ENCODE measurements around the gene SRP54. TPM values are rescaled to one million over a fixed set of nuclear protein-coding genes. Genes with fewer than 3 reads are reported as not detected.

The SRP54 gene
- total and polyA plus RNA-seq, 2 of the 13 experiments (the other 11 are each of a cell fraction or from before 2014, with no cell fraction given), result 42.2 to 207 TPM

DNA sequence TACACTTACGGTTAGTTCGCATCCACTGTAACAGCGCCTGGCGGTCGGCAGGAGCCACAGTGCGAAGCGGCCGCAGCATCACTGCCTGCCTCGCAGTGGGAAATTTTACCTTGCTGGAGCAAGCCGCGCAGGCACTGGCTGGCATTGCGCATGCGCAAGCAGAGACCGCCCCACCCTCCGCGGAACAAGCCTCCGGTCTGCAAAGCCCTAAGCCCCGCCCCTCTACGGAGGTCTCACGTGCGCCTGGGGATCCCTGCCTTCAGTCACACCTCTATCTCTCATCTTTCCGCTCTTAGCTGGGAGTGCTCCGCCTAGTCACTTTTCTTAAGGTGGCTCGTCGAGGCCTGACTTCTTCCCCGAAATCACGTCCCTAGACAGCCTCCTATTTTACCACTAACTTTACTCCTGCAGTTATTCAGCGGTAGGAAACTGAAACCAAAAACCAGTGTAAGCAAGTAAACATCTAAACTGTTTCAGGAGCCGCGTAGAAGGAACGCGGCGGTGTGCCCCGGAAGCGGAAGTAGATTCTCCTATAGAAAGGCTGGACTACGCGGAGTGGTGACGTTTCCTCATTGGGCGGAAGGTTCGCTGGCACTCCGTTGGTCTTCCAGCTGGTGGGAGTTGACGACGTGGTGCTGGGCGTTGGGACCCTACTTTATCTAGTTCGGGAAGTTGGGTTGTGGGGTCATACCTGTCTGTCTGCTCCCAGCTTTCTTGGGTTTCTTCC is at the start of gene SRP54 (continued):
- TF ChIP-seq, protein P1, sequence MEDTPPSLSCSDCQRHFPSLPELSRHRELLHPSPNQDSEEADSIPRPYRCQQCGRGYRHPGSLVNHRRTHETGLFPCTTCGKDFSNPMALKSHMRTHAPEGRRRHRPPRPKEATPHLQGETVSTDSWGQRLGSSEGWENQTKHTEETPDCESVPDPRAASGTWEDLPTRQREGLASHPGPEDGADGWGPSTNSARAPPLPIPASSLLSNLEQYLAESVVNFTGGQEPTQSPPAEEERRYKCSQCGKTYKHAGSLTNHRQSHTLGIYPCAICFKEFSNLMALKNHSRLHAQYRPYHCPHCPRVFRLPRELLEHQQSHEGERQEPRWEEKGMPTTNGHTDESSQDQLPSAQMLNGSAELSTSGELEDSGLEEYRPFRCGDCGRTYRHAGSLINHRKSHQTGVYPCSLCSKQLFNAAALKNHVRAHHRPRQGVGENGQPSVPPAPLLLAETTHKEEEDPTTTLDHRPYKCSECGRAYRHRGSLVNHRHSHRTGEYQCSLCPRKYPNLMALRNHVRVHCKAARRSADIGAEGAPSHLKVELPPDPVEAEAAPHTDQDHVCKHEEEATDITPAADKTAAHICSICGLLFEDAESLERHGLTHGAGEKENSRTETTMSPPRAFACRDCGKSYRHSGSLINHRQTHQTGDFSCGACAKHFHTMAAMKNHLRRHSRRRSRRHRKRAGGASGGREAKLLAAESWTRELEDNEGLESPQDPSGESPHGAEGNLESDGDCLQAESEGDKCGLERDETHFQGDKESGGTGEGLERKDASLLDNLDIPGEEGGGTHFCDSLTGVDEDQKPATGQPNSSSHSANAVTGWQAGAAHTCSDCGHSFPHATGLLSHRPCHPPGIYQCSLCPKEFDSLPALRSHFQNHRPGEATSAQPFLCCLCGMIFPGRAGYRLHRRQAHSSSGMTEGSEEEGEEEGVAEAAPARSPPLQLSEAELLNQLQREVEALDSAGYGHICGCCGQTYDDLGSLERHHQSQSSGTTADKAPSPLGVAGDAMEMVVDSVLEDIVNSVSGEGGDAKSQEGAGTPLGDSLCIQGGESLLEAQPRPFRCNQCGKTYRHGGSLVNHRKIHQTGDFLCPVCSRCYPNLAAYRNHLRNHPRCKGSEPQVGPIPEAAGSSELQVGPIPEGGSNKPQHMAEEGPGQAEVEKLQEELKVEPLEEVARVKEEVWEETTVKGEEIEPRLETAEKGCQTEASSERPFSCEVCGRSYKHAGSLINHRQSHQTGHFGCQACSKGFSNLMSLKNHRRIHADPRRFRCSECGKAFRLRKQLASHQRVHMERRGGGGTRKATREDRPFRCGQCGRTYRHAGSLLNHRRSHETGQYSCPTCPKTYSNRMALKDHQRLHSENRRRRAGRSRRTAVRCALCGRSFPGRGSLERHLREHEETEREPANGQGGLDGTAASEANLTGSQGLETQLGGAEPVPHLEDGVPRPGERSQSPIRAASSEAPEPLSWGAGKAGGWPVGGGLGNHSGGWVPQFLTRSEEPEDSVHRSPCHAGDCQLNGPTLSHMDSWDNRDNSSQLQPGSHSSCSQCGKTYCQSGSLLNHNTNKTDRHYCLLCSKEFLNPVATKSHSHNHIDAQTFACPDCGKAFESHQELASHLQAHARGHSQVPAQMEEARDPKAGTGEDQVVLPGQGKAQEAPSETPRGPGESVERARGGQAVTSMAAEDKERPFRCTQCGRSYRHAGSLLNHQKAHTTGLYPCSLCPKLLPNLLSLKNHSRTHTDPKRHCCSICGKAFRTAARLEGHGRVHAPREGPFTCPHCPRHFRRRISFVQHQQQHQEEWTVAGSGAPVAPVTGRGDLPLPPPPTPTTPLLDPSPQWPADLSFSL (CRISPR knock-in tag; IDR thresholded peaks at IDR 0.05), result peak; percentile 96
- TF ChIP-seq WIZ (CRISPR knock-in tag; IDR thresholded peaks at IDR 0.05) (peak; percentile 95), ZNF720 (CRISPR knock-in tag; IDR thresholded peaks at IDR 0.05) (peak; percentile 70; the same call in 1 of the 2 replicates), BCL6 (CRISPR knock-in tag; IDR thresholded peaks at IDR 0.05) (peak; percentile 66), CBX5 (CRISPR knock-in tag; IDR thresholded peaks at IDR 0.05; ENCODE audit: borderline replicate concordance) (peak; percentile 99), ZNF850 (CRISPR knock-in tag; conservative IDR thresholded peaks at IDR 0.05) (0 out of 2 replicates have a peak, but pooled peaks have one; percentile 69), PAF1 (CRISPR knock-in tag; IDR thresholded peaks at IDR 0.05) (no peak; the same call in 1 of the 2 replicates)
- TF ChIP-seq, protein P2, sequence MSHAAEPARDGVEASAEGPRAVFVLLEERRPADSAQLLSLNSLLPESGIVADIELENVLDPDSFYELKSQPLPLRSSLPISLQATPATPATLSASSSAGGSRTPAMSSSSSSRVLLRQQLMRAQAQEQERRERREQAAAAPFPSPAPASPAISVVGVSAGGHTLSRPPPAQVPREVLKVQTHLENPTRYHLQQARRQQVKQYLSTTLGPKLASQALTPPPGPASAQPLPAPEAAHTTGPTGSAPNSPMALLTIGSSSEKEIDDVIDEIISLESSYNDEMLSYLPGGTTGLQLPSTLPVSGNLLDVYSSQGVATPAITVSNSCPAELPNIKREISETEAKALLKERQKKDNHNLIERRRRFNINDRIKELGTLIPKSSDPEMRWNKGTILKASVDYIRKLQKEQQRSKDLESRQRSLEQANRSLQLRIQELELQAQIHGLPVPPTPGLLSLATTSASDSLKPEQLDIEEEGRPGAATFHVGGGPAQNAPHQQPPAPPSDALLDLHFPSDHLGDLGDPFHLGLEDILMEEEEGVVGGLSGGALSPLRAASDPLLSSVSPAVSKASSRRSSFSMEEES (CRISPR knock-in tag; IDR thresholded peaks at IDR 0.05), result peak; percentile 92
- TF ChIP-seq, protein P3, sequence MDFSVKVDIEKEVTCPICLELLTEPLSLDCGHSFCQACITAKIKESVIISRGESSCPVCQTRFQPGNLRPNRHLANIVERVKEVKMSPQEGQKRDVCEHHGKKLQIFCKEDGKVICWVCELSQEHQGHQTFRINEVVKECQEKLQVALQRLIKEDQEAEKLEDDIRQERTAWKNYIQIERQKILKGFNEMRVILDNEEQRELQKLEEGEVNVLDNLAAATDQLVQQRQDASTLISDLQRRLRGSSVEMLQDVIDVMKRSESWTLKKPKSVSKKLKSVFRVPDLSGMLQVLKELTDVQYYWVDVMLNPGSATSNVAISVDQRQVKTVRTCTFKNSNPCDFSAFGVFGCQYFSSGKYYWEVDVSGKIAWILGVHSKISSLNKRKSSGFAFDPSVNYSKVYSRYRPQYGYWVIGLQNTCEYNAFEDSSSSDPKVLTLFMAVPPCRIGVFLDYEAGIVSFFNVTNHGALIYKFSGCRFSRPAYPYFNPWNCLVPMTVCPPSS (IDR thresholded peaks at IDR 0.05), result no peak
- TF ChIP-seq, protein P4, sequence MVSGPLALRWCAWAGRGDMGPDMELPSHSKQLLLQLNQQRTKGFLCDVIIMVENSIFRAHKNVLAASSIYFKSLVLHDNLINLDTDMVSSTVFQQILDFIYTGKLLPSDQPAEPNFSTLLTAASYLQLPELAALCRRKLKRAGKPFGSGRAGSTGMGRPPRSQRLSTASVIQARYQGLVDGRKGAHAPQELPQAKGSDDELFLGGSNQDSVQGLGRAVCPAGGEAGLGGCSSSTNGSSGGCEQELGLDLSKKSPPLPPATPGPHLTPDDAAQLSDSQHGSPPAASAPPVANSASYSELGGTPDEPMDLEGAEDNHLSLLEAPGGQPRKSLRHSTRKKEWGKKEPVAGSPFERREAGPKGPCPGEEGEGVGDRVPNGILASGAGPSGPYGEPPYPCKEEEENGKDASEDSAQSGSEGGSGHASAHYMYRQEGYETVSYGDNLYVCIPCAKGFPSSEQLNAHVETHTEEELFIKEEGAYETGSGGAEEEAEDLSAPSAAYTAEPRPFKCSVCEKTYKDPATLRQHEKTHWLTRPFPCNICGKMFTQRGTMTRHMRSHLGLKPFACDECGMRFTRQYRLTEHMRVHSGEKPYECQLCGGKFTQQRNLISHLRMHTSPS (CRISPR knock-in tag; IDR thresholded peaks at IDR 0.05; ENCODE audit: low read depth), result peak; percentile 73
- TF ChIP-seq, protein P5, sequence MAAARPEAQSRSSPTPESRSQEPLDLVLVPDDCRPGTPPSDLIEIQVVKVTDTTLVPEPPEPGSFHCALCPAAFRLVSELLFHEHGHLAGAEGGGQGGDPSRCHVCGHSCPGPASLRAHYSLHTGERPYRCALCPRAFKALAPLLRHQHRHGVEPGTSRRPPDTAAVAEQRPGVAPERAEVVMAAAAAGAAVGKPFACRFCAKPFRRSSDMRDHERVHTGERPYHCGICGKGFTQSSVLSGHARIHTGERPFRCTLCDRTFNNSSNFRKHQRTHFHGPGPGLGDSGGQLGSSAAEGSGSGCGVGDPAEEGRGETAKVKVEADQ (CRISPR knock-in tag; IDR thresholded peaks at IDR 0.05; ENCODE audit: borderline replicate concordance), result peak; percentile 98
- TF ChIP-seq, protein P6, sequence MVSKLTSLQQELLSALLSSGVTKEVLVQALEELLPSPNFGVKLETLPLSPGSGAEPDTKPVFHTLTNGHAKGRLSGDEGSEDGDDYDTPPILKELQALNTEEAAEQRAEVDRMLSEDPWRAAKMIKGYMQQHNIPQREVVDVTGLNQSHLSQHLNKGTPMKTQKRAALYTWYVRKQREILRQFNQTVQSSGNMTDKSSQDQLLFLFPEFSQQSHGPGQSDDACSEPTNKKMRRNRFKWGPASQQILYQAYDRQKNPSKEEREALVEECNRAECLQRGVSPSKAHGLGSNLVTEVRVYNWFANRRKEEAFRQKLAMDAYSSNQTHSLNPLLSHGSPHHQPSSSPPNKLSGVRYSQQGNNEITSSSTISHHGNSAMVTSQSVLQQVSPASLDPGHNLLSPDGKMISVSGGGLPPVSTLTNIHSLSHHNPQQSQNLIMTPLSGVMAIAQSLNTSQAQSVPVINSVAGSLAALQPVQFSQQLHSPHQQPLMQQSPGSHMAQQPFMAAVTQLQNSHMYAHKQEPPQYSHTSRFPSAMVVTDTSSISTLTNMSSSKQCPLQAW (CRISPR knock-in tag; IDR thresholded peaks at IDR 0.05), result peak; percentile 94
